ENCODE data around the gene ENOX1.
"Not testable (repeated sequence)": the region's sequence is repeated elsewhere in the genome, so short reads cannot be mapped to it uniquely, and the experiment has no call there.

Gene ENOX1

DNA sequence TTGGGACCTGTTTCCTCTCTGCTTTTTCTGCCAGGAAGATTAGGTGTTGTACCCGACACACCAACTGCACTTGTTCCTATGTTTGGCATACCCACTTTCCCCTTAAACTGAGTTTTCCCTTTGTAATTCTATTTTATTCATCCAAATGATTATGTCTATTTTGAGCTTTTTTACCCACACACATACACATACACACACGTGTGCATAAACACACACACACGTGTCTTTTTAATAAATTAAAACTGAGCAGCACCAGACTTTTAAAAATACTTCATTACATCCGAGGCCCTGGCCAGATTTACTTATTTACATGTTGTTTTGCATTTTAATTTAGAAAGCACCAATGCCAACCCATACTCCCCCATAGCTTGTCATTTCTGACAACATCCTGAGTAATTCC is 413.4 kb downstream of the ENOX1 start:
- DNase-seq = no peak

DNA sequence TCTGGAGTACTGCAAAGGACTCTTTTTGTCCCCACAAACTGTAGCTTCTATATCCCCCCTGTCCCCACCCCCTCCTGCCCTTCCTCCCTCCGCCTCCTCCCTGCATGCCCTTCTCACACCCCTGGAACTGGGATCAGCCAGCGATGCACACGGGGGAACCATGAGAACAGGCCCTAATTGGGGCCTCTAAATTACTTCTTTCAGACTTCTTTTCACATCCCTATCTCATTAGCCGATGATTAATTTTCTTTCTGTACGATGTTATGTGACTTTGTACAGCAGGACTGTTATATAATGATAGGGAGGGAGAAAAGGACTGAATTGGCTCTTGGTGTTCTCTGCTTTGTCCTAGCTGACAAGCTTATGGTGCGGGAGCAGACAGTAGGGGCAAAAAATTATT is 415.9 kb downstream of the ENOX1 start:
- no peak for DNase-seq

- DNase-seq = no peak
Observed at GRCh38 chr13:43369319-43369718, 417.5 kb downstream of the ENOX1 start.

DNA sequence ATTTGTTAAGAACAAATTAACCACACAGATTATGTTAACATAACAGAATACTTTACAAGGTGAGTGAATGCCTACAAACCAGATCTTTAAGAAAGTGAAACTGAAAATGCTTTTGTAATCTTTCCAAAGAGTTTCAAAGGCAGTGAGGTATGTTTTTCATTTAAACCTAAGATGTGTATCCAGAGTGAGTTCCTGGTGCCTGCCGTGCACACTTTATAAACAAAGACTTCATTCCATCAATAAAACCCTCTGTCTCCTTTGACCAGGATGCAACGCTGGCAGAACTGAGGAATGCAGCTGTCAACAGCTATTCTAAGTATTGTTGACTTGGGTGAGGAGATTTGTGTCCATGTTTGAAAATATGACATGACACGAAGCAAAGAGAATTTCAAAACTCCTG is 418.8 kb downstream of the ENOX1 start:
- no peak for DNase-seq

DNA sequence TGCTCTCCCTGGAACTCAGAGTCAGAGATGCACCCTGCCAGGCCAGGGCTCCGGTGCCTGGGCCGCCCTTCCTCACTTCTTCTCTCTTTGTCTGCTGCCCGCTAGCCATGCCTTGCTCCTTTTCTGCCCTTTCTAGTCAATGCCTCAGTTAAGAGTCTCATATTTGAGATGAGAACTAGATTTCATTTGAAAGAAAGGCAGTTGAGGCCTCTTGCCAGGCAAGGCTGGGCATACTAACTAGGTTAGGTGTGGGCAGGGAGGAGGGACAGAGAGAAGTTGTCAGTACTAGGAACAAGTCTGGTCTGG is 421.8 kb downstream of the ENOX1 start:
- no peak for DNase-seq

- DNase-seq = no peak
Observed at GRCh38 chr13:43364210-43365038, 422.3 kb downstream of the ENOX1 start.

- DNase-seq = no peak
Observed at GRCh38 chr13:43363156-43363953, 423.4 kb downstream of the ENOX1 start.

DNA sequence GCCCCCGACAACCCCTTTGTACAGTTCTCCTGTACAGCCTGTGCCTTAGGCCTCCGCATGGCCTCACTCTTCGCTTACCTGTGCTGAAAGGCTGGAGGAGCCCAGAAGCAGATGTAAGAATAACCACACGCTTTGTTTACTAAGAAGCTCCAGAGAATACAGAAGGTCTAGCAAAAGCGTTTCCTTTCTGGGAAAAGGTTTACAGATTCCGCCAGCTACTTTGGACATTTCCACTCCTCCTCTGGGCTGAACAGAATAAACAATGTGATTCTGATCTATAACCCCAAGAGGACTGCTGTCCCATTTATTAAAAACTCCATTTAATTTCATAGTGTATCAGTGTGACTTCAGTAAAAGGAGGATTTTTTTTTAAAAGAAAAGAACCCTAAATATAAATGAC is 424.2 kb downstream of the ENOX1 start:
- DNase-seq = no peak

- DNase-seq = no peak
Observed at GRCh38 chr13:43360892-43361610, 425.7 kb downstream of the ENOX1 start.

- DNase-seq = no peak
Observed at GRCh38 chr13:43360171-43360570, 426.6 kb downstream of the ENOX1 start.

- DNase-seq = no peak
Observed at GRCh38 chr13:43359536-43359935, 427.2 kb downstream of the ENOX1 start.

- DNase-seq = no peak
Observed at GRCh38 chr13:43357564-43357963, 429.2 kb downstream of the ENOX1 start.

DNA sequence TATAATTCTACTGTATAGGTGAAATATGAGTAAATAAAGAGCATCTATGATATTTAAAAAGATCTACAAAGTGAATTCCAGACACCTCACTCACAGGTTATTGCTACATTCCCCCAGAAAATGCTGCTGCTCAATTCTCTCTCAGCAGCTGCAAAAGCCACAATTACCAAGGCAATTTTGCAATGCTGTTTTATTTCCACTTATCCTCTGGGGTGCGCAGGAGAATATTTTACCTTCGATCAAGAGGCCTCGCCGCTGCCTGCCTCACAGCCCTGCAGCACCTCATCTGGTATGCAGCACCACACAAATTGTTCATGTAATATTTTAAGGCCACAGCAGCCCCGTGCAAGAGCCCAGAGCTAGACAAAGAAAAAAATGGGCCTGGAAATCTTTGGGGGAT is 430.2 kb downstream of the ENOX1 start:
- DNase-seq = no peak

DNA sequence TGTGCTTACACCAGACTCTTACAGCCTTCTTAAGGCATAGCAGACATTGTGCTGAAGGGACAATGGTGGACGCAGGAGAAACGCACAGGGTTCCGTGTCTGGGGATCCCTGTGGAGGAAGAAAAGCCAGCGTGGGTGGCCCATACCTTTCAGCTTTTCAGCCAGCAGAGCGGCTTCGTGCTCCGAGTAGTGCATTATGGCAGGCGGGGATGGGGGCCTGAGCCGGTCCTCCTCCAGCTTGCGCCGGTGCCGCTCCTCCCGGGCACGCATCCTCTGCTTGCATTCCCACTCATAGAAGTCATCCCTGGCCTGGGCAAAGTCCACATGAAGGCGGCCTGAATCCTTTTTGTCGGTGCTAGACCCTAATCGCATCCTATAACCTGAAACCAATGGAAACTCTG is 431.0 kb downstream of the ENOX1 start:
- DNase-seq = no peak

DNA sequence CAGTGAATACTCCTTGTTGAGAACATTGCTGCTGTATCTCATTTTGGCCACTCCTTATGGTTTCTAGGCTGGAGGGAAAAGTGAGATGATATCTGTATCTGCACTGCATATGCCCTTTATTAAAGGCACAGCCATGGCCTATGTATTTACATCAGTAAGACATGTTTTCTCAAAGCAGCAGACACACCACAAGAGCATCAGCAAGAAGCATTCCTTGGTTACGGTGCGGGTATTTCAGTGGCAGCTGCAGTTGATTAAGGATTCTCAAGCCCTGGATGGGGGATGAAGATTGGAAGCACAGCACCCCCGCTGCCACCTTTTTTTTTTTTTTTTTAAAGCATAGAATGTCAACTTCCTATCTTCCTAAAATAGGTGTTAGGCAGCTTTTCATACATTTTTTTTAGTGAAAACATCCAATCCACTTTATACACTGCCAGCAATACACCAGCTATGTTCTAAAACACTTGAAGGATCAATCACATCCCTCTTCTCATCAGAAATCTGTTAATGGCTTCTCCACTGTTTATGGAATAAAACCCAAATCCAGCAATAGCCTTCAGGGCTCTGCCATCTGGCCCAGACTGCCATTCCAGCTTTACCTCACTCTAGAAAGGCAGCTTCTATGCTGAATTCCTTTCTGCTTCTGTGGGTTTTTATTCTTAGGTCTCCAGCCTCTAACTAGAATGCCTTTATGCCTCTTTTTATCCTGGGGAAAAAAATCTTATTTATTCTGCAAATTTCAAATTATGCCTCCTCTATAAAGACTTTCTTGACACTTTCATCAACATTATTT is 432.4 kb downstream of the ENOX1 start:
- DNase-seq = no peak

GRCh38 chr13:43353631-43354030 is 433.1 kb downstream of the ENOX1 start:
- DNase-seq = no peak

GRCh38 chr13:43351612-43352011 is 435.2 kb downstream of the ENOX1 start:
- DNase-seq = not testable (repeated sequence)

DNA sequence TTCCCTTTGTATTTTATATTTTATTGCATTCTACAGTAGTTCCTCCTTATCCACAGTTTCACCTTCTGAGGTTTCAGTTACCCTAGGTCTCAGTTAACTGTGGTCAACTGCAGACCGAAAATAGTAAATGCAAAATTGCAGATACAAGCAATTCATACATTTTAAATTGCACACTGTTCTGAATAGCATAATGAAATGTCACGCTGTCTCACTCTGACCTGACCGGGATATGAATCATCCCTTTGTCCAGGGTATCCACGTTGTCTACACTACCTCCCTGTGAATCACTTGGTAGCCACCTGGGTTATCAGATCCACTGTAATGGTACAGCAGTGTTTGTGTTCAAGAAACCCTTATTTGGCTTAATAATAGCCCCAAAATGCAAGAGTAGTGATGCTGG is 438.4 kb downstream of the ENOX1 start:
- no peak for DNase-seq

- no peak for DNase-seq
Observed at GRCh38 chr13:43347877-43348276, 438.9 kb downstream of the ENOX1 start.

DNA sequence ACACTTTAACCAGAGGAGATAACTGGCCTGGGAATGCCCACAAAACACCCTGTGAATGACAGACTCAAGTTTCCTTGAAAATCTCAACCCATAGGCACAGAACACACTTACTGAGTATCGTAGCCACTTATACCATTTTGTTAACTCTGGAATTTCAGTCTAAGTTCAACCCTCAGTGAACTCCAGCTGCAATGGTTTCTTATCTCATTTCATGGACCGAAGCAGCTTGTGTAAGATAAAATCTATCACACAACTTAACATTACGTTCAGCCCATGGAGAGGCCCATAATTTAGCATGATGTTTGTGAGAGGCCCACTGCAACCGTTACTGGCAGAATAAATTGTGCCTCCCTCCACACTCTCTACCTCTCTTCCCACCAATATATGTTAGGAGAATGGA is 440.3 kb downstream of the ENOX1 start:
- no peak for DNase-seq

DNA sequence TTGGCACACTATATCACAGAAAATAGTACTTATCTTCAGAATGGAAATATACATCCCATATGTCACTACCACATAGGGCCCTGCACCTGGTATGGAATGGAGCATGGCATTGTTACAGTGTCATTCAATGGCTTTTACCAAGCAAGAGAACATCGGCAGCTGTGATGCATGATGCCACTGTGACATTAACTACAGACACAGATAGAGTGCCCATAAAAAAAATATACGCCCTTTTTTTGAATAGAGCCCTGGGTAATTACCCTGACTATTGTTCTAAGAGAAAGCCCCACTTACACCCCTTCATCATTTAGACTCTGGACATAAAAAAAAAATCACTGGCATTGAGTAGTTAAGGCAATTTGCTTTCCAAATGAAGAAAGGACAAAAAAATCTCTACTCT is 443.1 kb downstream of the ENOX1 start:
- DNase-seq = no peak

DNA sequence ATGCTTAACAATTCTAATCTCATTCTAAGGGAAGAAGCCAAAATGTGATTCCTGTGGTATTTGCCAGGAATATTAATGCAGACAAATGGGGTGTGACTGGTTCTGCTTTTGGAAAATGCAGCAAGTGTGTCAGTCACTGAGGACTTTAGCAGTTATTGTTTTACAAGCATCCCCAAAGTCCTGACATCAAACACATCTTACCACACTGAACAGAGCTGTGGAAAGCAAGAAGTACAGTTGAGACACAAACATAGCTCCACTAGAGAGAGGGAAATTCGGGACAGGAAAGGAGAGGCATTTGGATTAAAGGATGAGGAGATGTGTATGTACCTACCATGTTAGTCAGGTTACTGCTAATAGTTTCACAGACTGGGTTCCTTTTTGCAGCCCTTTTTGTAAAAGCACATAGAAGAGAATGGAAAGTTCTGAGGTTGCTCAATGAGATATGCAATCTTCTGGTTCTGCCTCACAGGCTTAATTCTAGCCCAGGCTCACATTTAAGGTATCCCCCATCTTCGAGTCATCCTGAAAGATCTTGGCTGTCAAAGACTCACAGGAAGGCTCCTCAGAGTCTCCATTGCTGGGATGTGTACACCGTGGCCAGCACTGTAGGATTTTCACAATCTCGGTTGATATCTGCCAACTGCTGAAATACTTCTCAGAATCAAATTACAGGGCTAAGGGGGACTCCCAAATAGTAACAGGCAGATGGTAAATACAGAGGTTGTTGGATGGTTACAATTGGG is 446.8 kb downstream of the ENOX1 start:
- DNase-seq = no peak
